Measurements from ENCODE around the gene SEC22B. TPM values are rescaled to one million over a fixed set of nuclear protein-coding genes. Genes with fewer than 3 reads are reported as not detected.
A peak's percentile ranks its signal among the peaks of the same experiment; 100 is the strongest.
"Not testable (repeated sequence)": the region's sequence is repeated elsewhere in the genome, so short reads cannot be mapped to it uniquely, and the experiment has no call there.

Gene SEC22B
- total and polyA plus RNA-seq, 2 experiments from 2014 or later = 28.8 to 52.9 TPM

DNA sequence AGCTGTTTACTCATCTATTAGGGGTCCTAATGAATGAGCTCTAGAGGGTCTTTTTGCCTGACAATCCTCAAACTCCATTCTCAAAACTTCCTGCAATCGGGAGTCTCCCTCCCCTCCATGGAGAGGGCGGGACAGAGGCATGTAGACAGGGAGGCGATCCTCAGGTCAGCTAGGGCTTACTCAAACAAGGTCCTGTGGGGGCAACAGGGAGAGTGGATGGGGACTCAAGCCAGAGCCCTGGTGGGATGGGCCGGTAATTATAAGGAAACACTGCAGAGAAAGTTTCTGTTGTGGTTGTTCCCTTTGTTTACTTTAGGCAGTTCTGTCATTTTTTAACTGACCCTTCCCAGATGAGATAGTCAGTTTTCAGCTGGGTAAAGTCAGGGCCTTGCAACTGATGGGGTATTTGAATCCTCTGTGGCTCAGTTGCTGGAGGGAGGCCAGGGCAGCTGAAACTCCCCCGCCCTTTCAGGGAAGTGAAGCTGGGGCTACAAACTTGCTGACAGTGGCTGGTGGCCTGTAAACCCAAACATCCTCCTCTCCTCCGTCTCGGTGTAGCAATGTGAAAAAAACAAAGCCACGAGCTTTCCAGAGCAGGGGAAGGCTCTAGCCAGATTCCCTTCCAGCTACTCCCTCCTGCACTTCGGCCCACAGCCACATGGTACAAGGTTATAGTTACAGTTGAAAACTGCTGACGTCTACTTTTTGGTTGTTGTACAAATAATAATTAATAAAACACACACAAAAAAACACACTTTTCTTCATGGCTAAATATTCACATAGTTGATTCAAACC lies 44.5 kb downstream of the SEC22B start:
- H3K27me3 ChIP-seq; H3K9me2 ChIP-seq (replicated peaks; ENCODE audit: insufficient read depth); H3K4me3 ChIP-seq; H3K79me2 ChIP-seq; H3K9me3 ChIP-seq (ENCODE audit: low read depth); H3K4me1 ChIP-seq (ENCODE audit: insufficient read depth); H4K20me1 ChIP-seq (ENCODE audit: insufficient read depth, poor library complexity, severe bottlenecking); H3K36me3 ChIP-seq (replicated peaks; ENCODE audit: insufficient read depth, low read depth): not testable (repeated sequence)
- WGBS (ENCODE audit: low lambda C conversion rate, missing lambda C conversion rate) = 19% methylated on average over 8 of the region's 10 CpGs
- Histone ChIP-seq H2AFZ (peak overlapping the region; percentile 41), H3K4me2 (peak overlapping the region; percentile 62), H3K27ac (peak overlapping the region; percentile 59)
- peak; percentile 70 for DNase-seq (ENCODE audit: low spot score)

DNA sequence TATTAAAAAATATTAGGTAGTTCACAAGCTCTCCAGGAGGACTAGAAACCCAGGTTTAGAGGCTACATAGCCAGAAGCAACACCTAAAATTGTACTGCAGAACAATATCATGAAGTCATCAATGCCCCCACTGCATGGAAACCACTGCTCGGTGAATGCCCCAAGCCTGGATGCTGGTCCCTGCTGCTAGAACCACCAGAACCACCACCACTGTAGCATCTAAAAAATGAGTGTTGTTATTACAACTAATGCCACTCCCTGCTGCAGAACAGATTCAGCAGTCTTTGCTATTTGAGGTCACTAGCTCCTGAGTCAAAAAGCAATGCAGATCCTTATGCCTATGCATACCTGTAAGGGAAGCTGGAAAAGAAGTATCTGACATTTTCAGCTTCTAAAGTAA lies 48.4 kb downstream of the SEC22B start:
- H3K9me3 ChIP-seq (ENCODE audit: low read depth); H3K4me3 ChIP-seq; H3K79me2 ChIP-seq; H3K9me2 ChIP-seq (replicated peaks; ENCODE audit: insufficient read depth); H3K4me1 ChIP-seq (ENCODE audit: insufficient read depth); DNase-seq (ENCODE audit: low spot score); H3K27ac ChIP-seq; H3K27me3 ChIP-seq; H4K20me1 ChIP-seq (ENCODE audit: insufficient read depth, poor library complexity, severe bottlenecking); H3K4me2 ChIP-seq; H2AFZ ChIP-seq; H3K36me3 ChIP-seq (replicated peaks; ENCODE audit: insufficient read depth, low read depth): not testable (repeated sequence)
- 92% methylated on average over 1 of the region's 1 CpG for WGBS (ENCODE audit: low lambda C conversion rate, missing lambda C conversion rate)

DNA sequence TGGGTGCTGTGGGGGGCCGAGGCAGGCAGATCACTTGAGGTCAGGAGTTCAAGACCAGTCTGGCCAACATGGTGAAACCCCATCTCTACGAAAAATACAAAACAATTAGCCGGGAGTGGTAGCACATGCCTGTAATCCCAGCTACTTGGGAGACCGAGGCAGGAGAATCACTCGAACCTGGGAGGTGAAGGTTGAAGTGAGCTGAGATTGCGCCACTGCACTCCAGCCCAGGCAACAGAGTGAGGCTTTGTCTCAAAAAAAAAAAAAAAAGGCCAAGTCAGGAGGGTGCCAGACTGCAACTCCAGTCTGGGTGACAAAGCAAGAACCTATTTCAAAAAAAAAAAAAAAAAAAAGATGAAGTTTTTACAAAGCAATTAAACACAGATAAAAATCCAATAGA lies 50.1 kb downstream of the SEC22B start:
- H3K4me1 ChIP-seq (ENCODE audit: insufficient read depth); H3K79me2 ChIP-seq; H3K4me2 ChIP-seq; H3K9me2 ChIP-seq (replicated peaks; ENCODE audit: insufficient read depth); H2AFZ ChIP-seq; H3K9me3 ChIP-seq (ENCODE audit: low read depth); H4K20me1 ChIP-seq (ENCODE audit: insufficient read depth, poor library complexity, severe bottlenecking); DNase-seq (ENCODE audit: low spot score); H3K4me3 ChIP-seq; H3K27ac ChIP-seq; H3K27me3 ChIP-seq; H3K36me3 ChIP-seq (replicated peaks; ENCODE audit: insufficient read depth, low read depth): not testable (repeated sequence)
- 100% methylated on average over 2 of the region's 6 CpGs for WGBS (ENCODE audit: low lambda C conversion rate, missing lambda C conversion rate)

GRCh38 chr1:120124628-120125027 lies 51.7 kb downstream of the SEC22B start:
- WGBS (ENCODE audit: low lambda C conversion rate, missing lambda C conversion rate) = 80% methylated on average over 1 of the region's 1 CpG
- H3K4me3 ChIP-seq; H3K4me1 ChIP-seq (ENCODE audit: insufficient read depth); H3K36me3 ChIP-seq (replicated peaks; ENCODE audit: insufficient read depth, low read depth); H3K79me2 ChIP-seq; H2AFZ ChIP-seq; H3K4me2 ChIP-seq; H3K9me2 ChIP-seq (replicated peaks; ENCODE audit: insufficient read depth); H3K9me3 ChIP-seq (ENCODE audit: low read depth); H4K20me1 ChIP-seq (ENCODE audit: insufficient read depth, poor library complexity, severe bottlenecking); DNase-seq (ENCODE audit: low spot score); H3K27me3 ChIP-seq; H3K27ac ChIP-seq: not testable (repeated sequence)

GRCh38 chr1:120123813-120124510 lies 52.4 kb downstream of the SEC22B start:
- H3K9me2 ChIP-seq (replicated peaks; ENCODE audit: insufficient read depth); H3K79me2 ChIP-seq; H3K36me3 ChIP-seq (replicated peaks; ENCODE audit: insufficient read depth, low read depth); DNase-seq (ENCODE audit: low spot score); H2AFZ ChIP-seq; H3K4me2 ChIP-seq; H3K9me3 ChIP-seq (ENCODE audit: low read depth); H4K20me1 ChIP-seq (ENCODE audit: insufficient read depth, poor library complexity, severe bottlenecking); H3K27ac ChIP-seq; H3K4me3 ChIP-seq; H3K4me1 ChIP-seq (ENCODE audit: insufficient read depth); H3K27me3 ChIP-seq: not testable (repeated sequence)
- 77% methylated on average over 4 of the region's 4 CpGs for WGBS (ENCODE audit: low lambda C conversion rate, missing lambda C conversion rate)

DNA sequence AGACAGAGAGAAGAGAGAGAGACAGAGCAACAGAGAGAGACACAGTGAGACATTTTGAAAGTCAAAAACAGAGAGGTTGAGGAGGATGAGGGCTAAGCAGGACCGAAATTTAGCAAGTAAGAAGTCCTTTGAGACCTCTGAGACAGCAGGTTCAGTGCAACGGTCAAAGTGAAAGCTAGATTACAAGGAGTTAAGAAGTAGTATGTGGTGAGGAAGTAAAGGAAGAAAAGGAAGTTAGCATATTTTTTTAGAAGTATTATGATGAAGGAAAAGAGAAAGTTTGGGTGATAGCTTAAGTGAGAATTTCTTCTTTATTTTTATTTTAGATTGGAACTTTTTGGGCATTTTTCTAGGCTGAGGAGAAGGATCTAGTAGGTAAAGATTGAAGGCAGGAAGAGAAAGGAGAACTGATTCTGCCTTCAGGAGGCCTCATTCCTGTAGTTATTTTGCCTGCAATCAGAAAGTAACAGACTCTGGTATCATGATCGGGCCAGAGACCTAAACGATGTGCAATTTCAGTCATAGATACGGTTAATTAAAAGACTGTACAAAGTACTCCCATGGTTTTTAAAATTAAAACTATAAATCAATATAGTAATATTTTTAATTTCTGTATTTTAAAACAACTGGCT lies 53.9 kb downstream of the SEC22B start:
- not testable (repeated sequence) for DNase-seq (ENCODE audit: low spot score); H3K4me2 ChIP-seq; H3K9me3 ChIP-seq (ENCODE audit: low read depth); H3K4me1 ChIP-seq (ENCODE audit: insufficient read depth); H3K4me3 ChIP-seq; H3K36me3 ChIP-seq (replicated peaks; ENCODE audit: insufficient read depth, low read depth); H4K20me1 ChIP-seq (ENCODE audit: insufficient read depth, poor library complexity, severe bottlenecking); H3K79me2 ChIP-seq; H3K27me3 ChIP-seq; H3K9me2 ChIP-seq (replicated peaks; ENCODE audit: insufficient read depth); H2AFZ ChIP-seq; H3K27ac ChIP-seq
- 63% methylated on average over 1 of the region's 5 CpGs for WGBS (ENCODE audit: low lambda C conversion rate, missing lambda C conversion rate)

DNA sequence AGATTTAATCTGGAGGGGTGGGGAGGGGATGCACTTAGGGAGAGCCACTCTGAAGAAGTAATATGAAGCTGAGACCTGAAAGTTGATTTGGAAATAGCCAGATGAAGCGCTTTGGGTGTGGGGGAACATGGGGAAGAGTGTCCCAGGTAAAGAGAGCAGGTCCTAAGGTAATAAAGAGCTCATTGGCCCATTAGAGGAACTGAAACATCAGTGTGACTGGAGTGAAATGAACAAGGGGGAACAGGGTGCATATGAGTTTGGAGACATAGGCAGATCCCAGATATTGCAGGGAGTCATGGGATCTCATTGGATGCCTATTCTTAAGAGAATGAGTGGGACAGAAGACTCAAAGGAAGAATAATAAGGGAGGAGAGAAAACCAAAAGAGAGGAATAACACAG lies 54.5 kb downstream of the SEC22B start:
- not testable (repeated sequence) for H3K4me3 ChIP-seq; H3K79me2 ChIP-seq; H3K27ac ChIP-seq; H3K9me2 ChIP-seq (replicated peaks; ENCODE audit: insufficient read depth); H3K27me3 ChIP-seq; H3K4me1 ChIP-seq (ENCODE audit: insufficient read depth); H3K9me3 ChIP-seq (ENCODE audit: low read depth); H3K4me2 ChIP-seq; H4K20me1 ChIP-seq (ENCODE audit: insufficient read depth, poor library complexity, severe bottlenecking); H3K36me3 ChIP-seq (replicated peaks; ENCODE audit: insufficient read depth, low read depth); DNase-seq (ENCODE audit: low spot score); H2AFZ ChIP-seq
- WGBS (ENCODE audit: low lambda C conversion rate, missing lambda C conversion rate) = 100% methylated on average over 1 of the region's 1 CpG

DNA sequence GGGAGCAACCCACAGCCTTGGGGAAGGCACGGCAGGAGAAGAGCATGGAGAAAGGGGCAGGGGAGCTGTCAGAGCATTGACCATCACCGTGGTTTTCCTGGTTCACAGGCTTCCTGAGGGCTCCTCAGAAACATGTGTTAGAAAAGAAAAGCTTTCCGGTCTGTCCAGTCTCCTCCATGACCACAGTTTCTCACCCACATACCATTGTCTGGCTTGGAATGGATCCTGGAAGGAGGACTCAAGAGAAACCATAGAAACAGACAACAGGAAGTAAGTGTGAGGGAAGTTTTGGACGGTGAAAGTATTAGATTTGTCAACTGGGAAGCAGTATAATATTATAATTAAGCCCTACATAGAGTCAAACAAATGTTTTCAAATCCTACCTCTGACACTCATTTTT lies 55.8 kb downstream of the SEC22B start:
- not testable (repeated sequence) for H3K9me3 ChIP-seq (ENCODE audit: low read depth); H3K9me2 ChIP-seq (replicated peaks; ENCODE audit: insufficient read depth); H2AFZ ChIP-seq; H3K4me3 ChIP-seq; H3K36me3 ChIP-seq (replicated peaks; ENCODE audit: insufficient read depth, low read depth); H3K27me3 ChIP-seq; H3K4me2 ChIP-seq; DNase-seq (ENCODE audit: low spot score); H3K4me1 ChIP-seq (ENCODE audit: insufficient read depth); H3K27ac ChIP-seq; H4K20me1 ChIP-seq (ENCODE audit: insufficient read depth, poor library complexity, severe bottlenecking); H3K79me2 ChIP-seq
- WGBS (ENCODE audit: low lambda C conversion rate, missing lambda C conversion rate) = 73% methylated on average over 2 of the region's 4 CpGs
